Hippocampal formation (tissue), 2 donors: ENCODE measurements around the gene DAGLA.
"Not testable (repeated sequence)": the region's sequence is repeated elsewhere in the genome, so short reads cannot be mapped to it uniquely, and the experiment has no call there.

Experiments
- DNase-seq, 2 donors: peaks; one replicate each; lab custom pipeline; 2025; lab: John Stamatoyannopoulos, UW

The DAGLA gene, protein sequence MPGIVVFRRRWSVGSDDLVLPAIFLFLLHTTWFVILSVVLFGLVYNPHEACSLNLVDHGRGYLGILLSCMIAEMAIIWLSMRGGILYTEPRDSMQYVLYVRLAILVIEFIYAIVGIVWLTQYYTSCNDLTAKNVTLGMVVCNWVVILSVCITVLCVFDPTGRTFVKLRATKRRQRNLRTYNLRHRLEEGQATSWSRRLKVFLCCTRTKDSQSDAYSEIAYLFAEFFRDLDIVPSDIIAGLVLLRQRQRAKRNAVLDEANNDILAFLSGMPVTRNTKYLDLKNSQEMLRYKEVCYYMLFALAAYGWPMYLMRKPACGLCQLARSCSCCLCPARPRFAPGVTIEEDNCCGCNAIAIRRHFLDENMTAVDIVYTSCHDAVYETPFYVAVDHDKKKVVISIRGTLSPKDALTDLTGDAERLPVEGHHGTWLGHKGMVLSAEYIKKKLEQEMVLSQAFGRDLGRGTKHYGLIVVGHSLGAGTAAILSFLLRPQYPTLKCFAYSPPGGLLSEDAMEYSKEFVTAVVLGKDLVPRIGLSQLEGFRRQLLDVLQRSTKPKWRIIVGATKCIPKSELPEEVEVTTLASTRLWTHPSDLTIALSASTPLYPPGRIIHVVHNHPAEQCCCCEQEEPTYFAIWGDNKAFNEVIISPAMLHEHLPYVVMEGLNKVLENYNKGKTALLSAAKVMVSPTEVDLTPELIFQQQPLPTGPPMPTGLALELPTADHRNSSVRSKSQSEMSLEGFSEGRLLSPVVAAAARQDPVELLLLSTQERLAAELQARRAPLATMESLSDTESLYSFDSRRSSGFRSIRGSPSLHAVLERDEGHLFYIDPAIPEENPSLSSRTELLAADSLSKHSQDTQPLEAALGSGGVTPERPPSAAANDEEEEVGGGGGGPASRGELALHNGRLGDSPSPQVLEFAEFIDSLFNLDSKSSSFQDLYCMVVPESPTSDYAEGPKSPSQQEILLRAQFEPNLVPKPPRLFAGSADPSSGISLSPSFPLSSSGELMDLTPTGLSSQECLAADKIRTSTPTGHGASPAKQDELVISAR

GRCh38 chr11:61679893-61680621 lies at the start of gene DAGLA:
Gene DAGLA (plus strand): TSS chr11:61680391. CDS start chr11:61720156, 39,765 bp downstream.
- DNase-seq = peak; percentile 62 to 67

DNA sequence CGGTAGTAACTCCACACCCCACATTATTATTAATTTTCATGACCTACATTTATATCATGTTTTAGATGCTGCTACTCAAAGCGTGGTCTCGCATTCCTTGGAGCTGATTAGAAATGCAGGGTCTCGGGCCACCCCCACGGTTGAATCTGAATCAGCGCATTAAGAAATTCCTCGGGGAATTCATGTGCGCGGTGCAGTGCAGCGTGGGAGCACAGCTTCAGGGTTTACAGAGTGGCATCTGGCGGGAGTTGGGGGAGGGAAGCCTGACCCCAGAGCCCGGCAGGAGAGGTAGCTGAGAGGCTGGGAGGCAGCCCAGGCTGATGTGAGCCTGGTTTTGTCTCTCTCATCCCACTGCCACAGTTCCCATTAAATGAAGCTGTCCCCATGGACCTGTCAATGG lies 48.1 kb upstream of the DAGLA start:
- DNase-seq = no peak

DNA sequence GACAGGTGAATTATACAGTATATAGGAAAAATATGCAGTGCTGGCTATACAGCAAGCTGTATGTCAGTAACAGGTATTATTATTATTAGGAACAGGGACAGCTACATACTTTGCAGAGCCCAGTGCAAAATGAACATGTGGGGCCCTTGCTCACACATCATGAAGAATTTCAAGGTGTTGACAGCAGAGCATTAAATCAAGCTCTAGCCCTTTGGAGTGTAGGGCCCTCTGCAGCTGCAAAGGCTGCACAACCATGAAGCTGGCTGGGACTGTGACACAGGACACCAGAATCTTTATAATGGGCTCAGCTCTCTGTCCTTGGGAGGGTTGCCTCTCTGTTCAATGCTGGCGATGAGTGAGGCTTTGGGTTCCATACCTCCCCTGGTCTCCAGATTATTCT lies 44.9 kb upstream of the DAGLA start:
- no peak for DNase-seq

- no peak for DNase-seq
These were observed 44.4 kb upstream of the DAGLA start for GRCh38 chr11:61635787-61636186.

GRCh38 chr11:61636676-61637075 lies 43.5 kb upstream of the DAGLA start:
- DNase-seq = no peak

DNA sequence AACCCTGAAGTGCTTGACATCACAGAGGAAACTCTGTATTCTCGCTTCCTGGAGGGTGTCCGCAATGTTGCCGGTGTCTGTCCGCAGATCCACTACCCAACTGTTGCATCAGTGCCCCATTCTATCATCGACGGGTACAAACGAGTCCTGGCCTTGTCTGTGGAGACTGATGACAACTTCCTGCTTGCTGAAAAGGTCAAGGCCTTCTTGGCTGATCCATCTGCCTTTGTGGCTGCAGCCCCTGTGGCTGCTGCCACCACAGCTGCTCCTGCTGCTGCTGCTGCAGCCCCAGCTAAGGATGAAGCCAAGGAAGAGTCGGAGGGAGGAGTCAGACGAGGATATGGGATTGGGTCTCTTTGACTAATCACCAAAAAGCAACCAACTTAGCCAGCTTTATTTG lies 42.9 kb upstream of the DAGLA start:
- no peak for DNase-seq

GRCh38 chr11:61639816-61640443 lies 40.3 kb upstream of the DAGLA start:
- DNase-seq = no peak

- no peak for DNase-seq
These were observed 38.0 kb upstream of the DAGLA start for GRCh38 chr11:61642162-61642561.

GRCh38 chr11:61645179-61645868 lies 34.9 kb upstream of the DAGLA start:
- DNase-seq = no peak

DNA sequence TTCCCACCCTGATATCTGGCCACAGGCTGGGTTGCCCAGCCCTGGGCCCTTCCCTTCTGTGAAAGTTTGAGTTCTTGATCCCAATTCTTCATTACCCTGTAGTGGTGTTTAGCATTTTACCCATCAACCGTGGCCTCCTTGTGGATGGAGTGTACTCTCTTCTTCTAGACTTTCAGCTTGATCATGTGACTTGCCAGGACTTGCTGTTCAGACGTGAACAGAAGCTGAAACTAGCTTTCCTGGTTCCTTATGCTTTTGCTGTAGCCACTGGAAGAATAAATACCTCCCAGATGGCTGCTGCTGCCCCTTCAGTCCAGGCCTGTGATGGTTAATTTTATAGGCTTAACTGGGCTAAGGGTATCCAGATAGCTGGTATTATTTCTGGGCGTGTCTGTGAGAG lies 32.7 kb upstream of the DAGLA start:
- no peak for DNase-seq

GRCh38 chr11:61650781-61651571 lies 29.2 kb upstream of the DAGLA start:
- no peak for DNase-seq

GRCh38 chr11:61652135-61652534 lies 28.1 kb upstream of the DAGLA start:
- DNase-seq = no peak

DNA sequence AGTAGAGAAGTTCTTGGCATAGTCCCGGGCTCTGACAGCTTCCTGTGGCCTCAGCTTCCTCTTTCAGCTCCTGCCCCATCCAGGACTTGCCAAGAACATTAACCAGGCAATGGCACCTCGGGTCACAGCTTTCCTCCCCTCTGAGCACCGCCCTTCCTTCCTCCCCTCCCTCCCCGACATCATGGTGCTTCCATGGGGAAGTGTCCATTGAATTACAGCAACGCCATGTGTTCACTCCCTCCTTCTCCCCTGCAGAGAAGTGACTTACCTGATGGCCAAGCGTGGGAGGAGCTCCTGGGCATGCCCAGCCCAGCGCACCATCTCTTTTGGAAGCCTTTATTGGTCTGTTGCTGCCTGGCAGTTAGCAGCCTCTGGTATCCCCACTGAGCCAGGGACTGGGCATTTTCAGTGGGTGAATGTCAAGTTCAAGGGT lies 25.8 kb upstream of the DAGLA start:
- no peak for DNase-seq

DNA sequence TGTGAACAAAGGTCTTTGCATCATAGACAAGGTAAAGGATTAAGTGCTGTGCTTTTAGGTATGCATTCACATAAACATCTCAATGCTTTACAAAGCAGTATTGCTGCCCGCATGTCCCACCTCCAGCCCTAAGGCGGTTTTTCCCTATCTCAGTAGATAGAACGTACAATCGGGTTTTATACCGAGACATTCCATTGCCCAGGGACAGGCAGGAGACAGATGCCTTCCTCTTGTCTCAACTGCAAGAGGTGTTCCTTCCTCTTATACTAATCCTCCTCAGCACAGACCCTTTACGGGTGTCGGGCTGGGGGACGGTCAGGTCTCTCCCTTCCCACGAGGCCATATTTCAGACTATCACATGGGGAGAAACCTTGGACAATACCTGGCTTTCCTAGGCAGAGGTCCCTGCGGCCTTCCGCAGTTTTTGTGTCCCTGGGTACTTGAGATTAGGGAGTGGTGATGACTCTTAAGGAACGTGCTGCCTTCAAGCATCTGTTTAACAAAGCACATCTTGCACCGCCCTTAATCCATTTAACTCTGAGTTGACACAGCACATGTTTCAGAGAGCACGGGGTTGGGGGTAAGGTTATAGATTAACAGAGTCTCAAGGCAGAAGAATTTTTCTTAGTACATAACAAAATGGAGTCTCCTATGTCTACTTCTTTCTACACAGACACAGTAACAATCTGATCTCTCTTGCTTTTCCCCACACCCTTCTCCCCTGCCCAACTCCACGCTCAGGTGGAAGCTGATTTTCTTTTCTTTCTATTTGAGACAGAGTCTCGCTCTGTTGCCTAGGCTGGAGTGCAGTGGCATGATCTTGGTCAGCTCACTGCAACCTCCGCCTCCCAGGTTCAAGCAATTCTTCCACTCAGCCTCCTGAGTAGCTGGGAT lies 24.7 kb upstream of the DAGLA start:
- DNase-seq = not testable (repeated sequence)

DNA sequence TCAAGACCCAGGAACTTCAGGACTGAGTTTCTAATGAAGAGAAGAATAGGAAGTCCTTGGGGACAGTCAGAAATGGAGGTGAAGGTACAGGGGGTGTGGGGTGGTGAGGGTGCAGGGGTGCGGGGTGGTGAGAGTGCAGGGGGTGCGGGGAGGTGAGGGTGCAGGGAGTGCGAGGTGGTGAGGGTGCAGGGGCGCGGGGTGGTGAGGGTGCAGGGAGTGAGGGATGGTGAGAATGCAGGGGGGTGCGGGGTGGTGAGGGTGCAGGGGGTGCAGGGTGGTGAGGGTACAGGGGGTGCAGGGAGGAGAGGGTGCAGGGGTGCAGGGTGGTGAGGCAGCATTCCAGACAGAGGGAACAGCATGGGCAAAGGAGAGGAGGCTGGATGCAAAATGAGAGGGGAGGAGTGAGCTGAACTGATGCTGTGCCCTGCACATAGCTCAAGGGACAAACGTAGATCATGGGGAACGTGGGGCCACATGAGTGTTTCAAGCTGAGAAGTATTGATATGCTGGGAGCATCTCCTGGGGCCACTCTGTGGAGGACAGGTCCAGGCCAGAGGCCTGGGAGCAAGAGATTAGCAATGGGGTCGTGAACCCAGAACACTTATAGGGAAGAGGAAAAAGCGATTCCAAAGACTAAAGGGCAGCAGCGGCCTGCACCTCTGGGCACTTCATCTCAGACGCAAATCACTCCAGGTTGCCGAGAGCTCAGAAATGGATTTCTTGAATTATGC lies 23.7 kb upstream of the DAGLA start:
- no peak for DNase-seq

GRCh38 chr11:61657566-61658290 lies 22.5 kb upstream of the DAGLA start:
- DNase-seq = no peak

DNA sequence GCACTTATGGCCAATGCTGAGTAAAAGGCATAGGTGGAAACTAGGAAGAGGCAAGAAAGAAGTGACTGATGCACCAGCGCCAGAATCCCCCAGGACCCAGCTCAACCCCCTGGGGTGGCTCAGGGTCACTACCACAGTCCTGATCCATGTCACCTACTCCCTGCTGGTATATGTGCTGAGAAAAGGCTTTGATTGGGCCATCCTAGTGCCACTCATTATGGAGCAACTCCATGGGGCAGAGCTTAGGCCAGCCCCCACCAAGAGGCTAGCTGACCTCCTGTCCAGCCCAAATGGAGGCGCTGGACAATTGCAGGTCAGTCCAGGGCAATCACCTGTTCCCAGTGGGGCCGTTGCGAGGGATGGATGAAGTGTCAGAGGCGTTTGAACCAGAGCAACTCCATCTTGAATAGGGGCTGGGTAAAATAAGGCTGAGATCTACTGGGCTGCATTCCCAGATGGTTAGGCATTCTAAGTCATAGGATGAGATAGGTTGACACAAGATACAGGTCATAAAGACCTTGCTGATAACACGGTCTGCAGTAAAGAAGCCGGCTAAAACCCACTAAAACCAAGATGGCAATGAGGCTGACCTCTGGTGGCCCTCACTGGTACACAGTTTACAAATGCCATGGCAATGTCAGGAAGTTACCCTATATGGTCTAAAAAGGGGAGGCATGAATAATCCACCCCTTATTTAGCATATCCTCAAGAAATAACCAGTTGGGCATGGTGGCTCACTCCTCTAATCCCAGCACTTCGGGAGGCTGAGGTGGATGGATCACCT lies 20.6 kb upstream of the DAGLA start:
- no peak for DNase-seq
